HepG2 (cell line): ENCODE data around the gene HNRNPL. TPM values are rescaled to one million over a fixed set of nuclear protein-coding genes. Genes with fewer than 3 reads are reported as not detected.
A peak's percentile ranks its signal among the peaks of the same experiment; 100 is the strongest.

Experiments
- ARNT ChIP-seq: fragments of 450-650 bp; IDR thresholded peaks from 2 replicates; pipeline ENCODE4 v1.6.1; 2017
- CBFB ChIP-seq: sonication (generic); formaldehyde crosslinking; IDR thresholded peaks from 2 replicates; pipeline ENCODE4 v1.4.0; 2020; ENCODE audit warnings: missing genetic modification reagents
- FOXM1 ChIP-seq: sonication (generic); formaldehyde crosslinking; IDR thresholded peaks from 2 replicates; pipeline ENCODE4 v1.5.0; 2020; ENCODE audit warnings: missing genetic modification reagents
- FOXO1 ChIP-seq: sonication (generic); formaldehyde crosslinking; IDR thresholded peaks from 2 replicates; pipeline ENCODE4 v1.4.0; 2020; ENCODE audit warnings: missing genetic modification reagents
- GFI1 ChIP-seq: sonication (generic); formaldehyde crosslinking; IDR thresholded peaks from 2 replicates; pipeline ENCODE4 v1.5.0; 2020; ENCODE audit warnings: missing genetic modification reagents, mild to moderate bottlenecking, borderline replicate concordance
- JDP2 ChIP-seq: sonication (generic); formaldehyde crosslinking; IDR thresholded peaks from 2 replicates; pipeline ENCODE4 v1.8.1; 2022; ENCODE audit warnings: missing genetic modification reagents, borderline replicate concordance
- MAFK ChIP-seq, 2 experiments: IDR thresholded peaks in 1 of 2; conservative IDR thresholded peaks in 1 of 2; 2 replicates each; pipeline ENCODE4 v1.6.1; 2011; ENCODE audit warnings: improper control_type of control experiment in 2 of 2, low read length in 2 of 2
- MATR3 ChIP-seq: sonication (generic); formaldehyde crosslinking; IDR thresholded peaks from 2 replicates; pipeline ENCODE4 v1.4.0; 2020; ENCODE audit warnings: missing genetic modification reagents
- RFXANK ChIP-seq: IDR thresholded peaks from 2 replicates; pipeline ENCODE4 v1.6.1; 2016
- SIX4 ChIP-seq: sonication (generic); formaldehyde crosslinking; IDR thresholded peaks from 2 replicates; pipeline ENCODE4 v1.4.0; 2020; ENCODE audit warnings: missing genetic modification reagents
- ZFP36L2 ChIP-seq: sonication (generic); formaldehyde crosslinking; IDR thresholded peaks from 2 replicates; pipeline ENCODE4 v1.4.0; 2020; ENCODE audit warnings: missing genetic modification reagents
- ZNF180 ChIP-seq: sonication (generic); formaldehyde crosslinking; IDR thresholded peaks from 2 replicates; pipeline ENCODE4 v1.4.0; 2020; ENCODE audit warnings: low read depth, missing genetic modification reagents, borderline replicate concordance
- ZNF253 ChIP-seq: sonication (generic); formaldehyde crosslinking; IDR thresholded peaks from 2 replicates; pipeline ENCODE4 v1.8.0; 2022; ENCODE audit warnings: mild to moderate bottlenecking, missing genetic modification reagents, borderline replicate concordance
- ZNF703 ChIP-seq: sonication (generic); formaldehyde crosslinking; IDR thresholded peaks from 2 replicates; pipeline ENCODE4 v1.5.1; 2020; ENCODE audit warnings: missing genetic modification reagents, mild to moderate bottlenecking, moderate library complexity, borderline replicate concordance
- ZNF747 ChIP-seq: sonication (generic); formaldehyde crosslinking; IDR thresholded peaks from 2 replicates; pipeline ENCODE4 v1.8.1; 2023; ENCODE audit warnings: missing genetic modification reagents, mild to moderate bottlenecking, borderline replicate concordance
- ZNF773 ChIP-seq: sonication (generic); formaldehyde crosslinking; IDR thresholded peaks from 2 replicates; pipeline ENCODE4 v1.4.0; 2020; ENCODE audit warnings: missing genetic modification reagents, borderline replicate concordance
- ZSCAN25 ChIP-seq: sonication (generic); formaldehyde crosslinking; IDR thresholded peaks from 2 replicates; pipeline ENCODE4 v1.8.0; 2022; ENCODE audit warnings: mild to moderate bottlenecking, missing genetic modification reagents
- polyA plus RNA-seq, 8 experiments: library from polyadenylated mRNA; depleted of rRNA in 3 of 8; stranded (reverse) in 7 of 8; unstranded in 1 of 8; fragments of >200 nt; fragmentation: Illumina TruSeq in 4 of 8; extraction: Trizol in 4 of 8; gene quantifications; 2 replicates each; pipeline versions ENCODE4 v1.2.1 to v1.2.3, GENCODE V29; 2011 to 2016; ENCODE audit warnings: low read depth in 4 of 8, missing spikeins in 1 of 8, mixed read lengths in 1 of 8; ENCODE audit not compliant: insufficient read depth in 1 of 8
- total RNA-seq, 5 experiments: library from RNA; depleted of rRNA; stranded (reverse); fragments of >200 nt; fragmentation: Illumina TruSeq; extraction: Trizol; gene quantifications; 2 replicates each; pipeline ENCODE4 v1.2.3, GENCODE V29; 2016; ENCODE audit warnings: low read depth in 1 of 5
- TF ChIP-seq, protein P1 (sequence below): sonication (generic); formaldehyde crosslinking; IDR thresholded peaks from 2 replicates; pipeline ENCODE4 v1.4.0; 2020; ENCODE audit warnings: low read depth, mild to moderate bottlenecking, missing genetic modification reagents
- TF ChIP-seq, protein P2 (sequence below): sonication (generic); formaldehyde crosslinking; IDR thresholded peaks from 2 replicates; pipeline ENCODE4 v1.4.0; 2020; ENCODE audit warnings: missing genetic modification reagents, borderline replicate concordance
- TF ChIP-seq, protein P3 (sequence below): sonication (generic); formaldehyde crosslinking; conservative IDR thresholded peaks from 2 replicates; pipeline ENCODE4 v1.4.0; 2020; ENCODE audit warnings: mild to moderate bottlenecking, missing genetic modification reagents, moderate library complexity
- TF ChIP-seq, protein P4 (sequence below): fragments of 450-650 bp; IDR thresholded peaks from 2 replicates; pipeline ENCODE4 v1.6.1; 2017
- TF ChIP-seq, protein P5 (sequence below): IDR thresholded peaks from 2 replicates; pipeline ENCODE4 v1.6.1; 2016; ENCODE audit warnings: missing compliant biosample characterization, missing genetic modification reagents, borderline replicate concordance
- TF ChIP-seq, protein P6 (sequence below): IDR thresholded peaks from 2 replicates; pipeline ENCODE4 v1.6.1; 2012; ENCODE audit warnings: inconsistent platforms

Gene HNRNPL
- total and polyA plus RNA-seq, 2 of the 13 experiments (the other 11 are each of a cell fraction or from before 2014, with no cell fraction given), result 156 to 278 TPM

DNA sequence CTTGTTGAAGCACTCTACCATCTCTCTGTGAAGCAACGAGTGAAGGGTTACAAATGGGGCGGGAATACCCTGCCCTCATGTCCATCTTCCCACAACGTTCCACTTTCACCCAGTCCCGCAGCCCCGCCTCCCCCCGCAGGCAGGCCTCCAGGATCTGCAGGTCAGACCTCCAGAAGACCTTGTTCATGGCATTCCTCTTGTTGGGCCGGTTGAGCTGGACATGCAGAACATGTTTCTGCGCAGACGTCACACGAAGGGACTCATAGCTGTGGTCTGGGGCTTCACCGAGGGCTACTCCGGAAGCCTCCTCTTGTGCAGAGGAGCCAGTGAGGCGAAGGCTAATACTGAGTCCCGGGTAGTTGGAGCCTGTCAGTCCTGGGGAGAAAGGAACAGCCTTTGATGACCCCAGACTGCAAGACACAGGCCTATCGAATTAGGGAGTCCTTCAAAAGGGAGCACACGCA is 18.6 kb downstream of the HNRNPL start (continued):
- TF ChIP-seq, protein P1, sequence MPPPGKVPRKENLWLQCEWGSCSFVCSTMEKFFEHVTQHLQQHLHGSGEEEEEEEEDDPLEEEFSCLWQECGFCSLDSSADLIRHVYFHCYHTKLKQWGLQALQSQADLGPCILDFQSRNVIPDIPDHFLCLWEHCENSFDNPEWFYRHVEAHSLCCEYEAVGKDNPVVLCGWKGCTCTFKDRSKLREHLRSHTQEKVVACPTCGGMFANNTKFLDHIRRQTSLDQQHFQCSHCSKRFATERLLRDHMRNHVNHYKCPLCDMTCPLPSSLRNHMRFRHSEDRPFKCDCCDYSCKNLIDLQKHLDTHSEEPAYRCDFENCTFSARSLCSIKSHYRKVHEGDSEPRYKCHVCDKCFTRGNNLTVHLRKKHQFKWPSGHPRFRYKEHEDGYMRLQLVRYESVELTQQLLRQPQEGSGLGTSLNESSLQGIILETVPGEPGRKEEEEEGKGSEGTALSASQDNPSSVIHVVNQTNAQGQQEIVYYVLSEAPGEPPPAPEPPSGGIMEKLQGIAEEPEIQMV (CRISPR knock-in tag), result peak; percentile 48; the same call in 1 of the 2 replicates
- TF ChIP-seq MATR3 (CRISPR knock-in tag) (no peak), ZNF773 (CRISPR knock-in tag) (no peak), RFXANK (no peak; the same call in 1 of the 2 replicates), CBFB (CRISPR knock-in tag) (no peak), ZNF747 (CRISPR knock-in tag) (peak; percentile 28; the same call in 1 of the 2 replicates), ARNT (no peak), SIX4 (CRISPR knock-in tag) (no peak), FOXM1 (no peak), ZNF253 (no peak), ZNF180 (CRISPR knock-in tag) (0 out of 2 replicates have a peak, but pooled peaks have one; percentile 25), ZSCAN25 (CRISPR knock-in tag) (no peak), GFI1 (CRISPR knock-in tag) (no peak), ZFP36L2 (no peak), JDP2 (no peak), ZNF703 (no peak; the same call in 1 of the 2 replicates), FOXO1 (CRISPR knock-in tag) (peak; percentile 21; the same call in 1 of the 2 replicates), MAFK (conservative IDR thresholded peaks at IDR 0.05 in 1 of 2, IDR thresholded peaks at IDR 0.05 in 1 of 2; ENCODE audit: low read length in 2 of 2) (no peak)
- TF ChIP-seq, protein P2, sequence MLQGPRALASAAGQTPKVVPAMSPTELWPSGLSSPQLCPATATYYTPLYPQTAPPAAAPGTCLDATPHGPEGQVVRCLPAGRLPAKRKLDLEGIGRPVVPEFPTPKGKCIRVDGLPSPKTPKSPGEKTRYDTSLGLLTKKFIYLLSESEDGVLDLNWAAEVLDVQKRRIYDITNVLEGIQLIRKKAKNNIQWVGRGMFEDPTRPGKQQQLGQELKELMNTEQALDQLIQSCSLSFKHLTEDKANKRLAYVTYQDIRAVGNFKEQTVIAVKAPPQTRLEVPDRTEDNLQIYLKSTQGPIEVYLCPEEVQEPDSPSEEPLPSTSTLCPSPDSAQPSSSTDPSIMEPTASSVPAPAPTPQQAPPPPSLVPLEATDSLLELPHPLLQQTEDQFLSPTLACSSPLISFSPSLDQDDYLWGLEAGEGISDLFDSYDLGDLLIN (CRISPR knock-in tag), result no peak
- TF ChIP-seq, protein P3, sequence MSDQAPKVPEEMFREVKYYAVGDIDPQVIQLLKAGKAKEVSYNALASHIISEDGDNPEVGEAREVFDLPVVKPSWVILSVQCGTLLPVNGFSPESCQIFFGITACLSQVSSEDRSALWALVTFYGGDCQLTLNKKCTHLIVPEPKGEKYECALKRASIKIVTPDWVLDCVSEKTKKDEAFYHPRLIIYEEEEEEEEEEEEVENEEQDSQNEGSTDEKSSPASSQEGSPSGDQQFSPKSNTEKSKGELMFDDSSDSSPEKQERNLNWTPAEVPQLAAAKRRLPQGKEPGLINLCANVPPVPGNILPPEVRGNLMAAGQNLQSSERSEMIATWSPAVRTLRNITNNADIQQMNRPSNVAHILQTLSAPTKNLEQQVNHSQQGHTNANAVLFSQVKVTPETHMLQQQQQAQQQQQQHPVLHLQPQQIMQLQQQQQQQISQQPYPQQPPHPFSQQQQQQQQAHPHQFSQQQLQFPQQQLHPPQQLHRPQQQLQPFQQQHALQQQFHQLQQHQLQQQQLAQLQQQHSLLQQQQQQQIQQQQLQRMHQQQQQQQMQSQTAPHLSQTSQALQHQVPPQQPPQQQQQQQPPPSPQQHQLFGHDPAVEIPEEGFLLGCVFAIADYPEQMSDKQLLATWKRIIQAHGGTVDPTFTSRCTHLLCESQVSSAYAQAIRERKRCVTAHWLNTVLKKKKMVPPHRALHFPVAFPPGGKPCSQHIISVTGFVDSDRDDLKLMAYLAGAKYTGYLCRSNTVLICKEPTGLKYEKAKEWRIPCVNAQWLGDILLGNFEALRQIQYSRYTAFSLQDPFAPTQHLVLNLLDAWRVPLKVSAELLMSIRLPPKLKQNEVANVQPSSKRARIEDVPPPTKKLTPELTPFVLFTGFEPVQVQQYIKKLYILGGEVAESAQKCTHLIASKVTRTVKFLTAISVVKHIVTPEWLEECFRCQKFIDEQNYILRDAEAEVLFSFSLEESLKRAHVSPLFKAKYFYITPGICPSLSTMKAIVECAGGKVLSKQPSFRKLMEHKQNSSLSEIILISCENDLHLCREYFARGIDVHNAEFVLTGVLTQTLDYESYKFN (CRISPR knock-in tag), result peak; percentile 64
- TF ChIP-seq, protein P4, sequence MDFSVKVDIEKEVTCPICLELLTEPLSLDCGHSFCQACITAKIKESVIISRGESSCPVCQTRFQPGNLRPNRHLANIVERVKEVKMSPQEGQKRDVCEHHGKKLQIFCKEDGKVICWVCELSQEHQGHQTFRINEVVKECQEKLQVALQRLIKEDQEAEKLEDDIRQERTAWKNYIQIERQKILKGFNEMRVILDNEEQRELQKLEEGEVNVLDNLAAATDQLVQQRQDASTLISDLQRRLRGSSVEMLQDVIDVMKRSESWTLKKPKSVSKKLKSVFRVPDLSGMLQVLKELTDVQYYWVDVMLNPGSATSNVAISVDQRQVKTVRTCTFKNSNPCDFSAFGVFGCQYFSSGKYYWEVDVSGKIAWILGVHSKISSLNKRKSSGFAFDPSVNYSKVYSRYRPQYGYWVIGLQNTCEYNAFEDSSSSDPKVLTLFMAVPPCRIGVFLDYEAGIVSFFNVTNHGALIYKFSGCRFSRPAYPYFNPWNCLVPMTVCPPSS, result no peak
- TF ChIP-seq, protein P5, sequence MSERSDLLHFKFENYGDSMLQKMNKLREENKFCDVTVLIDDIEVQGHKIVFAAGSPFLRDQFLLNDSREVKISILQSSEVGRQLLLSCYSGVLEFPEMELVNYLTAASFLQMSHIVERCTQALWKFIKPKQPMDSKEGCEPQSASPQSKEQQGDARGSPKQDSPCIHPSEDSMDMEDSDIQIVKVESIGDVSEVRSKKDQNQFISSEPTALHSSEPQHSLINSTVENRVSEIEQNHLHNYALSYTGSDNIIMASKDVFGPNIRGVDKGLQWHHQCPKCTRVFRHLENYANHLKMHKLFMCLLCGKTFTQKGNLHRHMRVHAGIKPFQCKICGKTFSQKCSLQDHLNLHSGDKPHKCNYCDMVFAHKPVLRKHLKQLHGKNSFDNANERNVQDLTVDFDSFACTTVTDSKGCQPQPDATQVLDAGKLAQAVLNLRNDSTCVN (CRISPR knock-in tag), result no peak
- TF ChIP-seq, protein P6, sequence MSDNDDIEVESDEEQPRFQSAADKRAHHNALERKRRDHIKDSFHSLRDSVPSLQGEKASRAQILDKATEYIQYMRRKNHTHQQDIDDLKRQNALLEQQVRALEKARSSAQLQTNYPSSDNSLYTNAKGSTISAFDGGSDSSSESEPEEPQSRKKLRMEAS, result no peak
